Activated CD4-positive, alpha-beta T cell treated with anti-CD3 and anti-CD28 coated beads, Interleukin-2, amount 50 U/mL, for 1 hour (primary cell): ENCODE measurements around the gene PRPS1.
A peak's percentile ranks its signal among the peaks of the same experiment; 100 is the strongest.
"Not testable (repeated sequence)": the region's sequence is repeated elsewhere in the genome, so short reads cannot be mapped to it uniquely, and the experiment has no call there.

Experiments
- DNase-seq: peaks from one replicate; pipeline ENCODE4 v3.0.0-alpha.2; 2020

PRPS1 gene

DNA sequence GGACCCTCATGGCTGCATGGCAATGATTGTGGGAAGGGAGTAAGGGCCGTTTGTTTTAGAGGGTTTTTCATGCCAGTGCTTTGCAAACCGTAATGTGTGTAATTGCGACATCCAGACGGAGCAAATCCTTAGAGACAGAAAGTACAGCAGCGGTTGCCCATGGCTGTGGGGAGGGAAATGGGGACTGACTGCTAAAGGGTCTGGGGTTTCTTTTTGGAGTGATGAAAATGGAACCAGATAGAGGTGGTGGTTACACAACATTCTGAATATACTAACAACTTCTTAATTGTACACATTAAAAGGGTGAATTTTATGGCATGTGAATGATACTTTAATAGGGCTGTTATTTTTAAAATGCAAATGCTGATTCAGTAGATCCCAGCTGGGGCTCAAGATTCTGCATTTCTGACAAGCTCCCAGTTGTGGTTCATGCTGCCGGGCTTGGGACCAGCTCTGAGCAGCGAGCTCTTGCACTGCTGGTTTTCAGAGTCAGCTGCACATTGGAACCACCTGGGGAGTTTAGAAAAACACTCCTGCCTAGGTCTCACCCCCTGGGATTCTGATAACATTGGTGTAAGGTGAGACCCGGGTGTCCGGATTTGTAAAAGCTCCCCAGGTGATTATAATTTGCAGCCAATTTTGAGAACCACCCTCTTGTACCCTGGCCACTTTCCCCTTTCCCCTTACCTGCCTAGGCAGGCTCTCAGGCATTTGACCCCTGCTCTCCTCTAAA lies 47.7 kb downstream of the PRPS1 start:
- DNase-seq = no peak

DNA sequence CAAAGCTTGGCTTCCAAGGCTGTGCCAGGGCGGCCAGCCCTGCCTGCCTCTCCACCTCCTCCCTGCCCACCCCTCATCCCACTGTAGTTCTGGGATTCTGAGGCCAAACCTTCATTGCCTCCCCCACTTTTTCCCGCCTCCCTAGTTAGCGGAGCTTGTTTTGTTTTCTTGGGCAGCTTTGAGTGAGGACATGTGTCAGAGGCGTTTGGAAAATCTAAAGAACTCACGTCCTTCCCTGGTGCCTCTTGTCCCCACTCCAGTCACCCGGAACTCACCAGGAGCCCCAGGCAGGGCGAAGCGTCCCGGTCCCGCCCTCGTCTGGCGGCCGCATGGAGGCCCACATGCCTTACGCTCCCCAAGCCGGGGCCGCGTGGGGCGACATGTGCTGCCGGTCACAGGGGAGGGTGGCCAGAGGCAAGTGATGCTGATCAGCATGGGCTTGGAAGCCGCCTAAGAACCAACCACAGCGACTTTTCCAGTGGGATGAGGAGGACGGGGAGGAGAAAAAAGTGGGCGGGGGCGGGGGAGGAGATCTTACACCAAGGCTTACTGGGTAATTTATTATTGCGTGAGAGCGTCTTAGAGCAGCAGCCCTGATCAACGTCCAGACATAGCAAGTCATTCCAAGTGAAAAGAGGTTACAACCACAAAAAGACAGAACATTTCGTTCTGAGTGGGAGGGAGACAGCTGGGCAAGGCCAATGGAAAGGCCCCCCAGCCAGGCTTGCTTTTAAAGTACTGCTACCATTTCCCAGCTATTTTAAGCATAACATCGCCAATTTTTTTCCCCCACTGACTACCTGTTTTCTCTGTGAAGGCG lies 48.5 kb downstream of the PRPS1 start:
- peak; percentile 40 for DNase-seq

DNA sequence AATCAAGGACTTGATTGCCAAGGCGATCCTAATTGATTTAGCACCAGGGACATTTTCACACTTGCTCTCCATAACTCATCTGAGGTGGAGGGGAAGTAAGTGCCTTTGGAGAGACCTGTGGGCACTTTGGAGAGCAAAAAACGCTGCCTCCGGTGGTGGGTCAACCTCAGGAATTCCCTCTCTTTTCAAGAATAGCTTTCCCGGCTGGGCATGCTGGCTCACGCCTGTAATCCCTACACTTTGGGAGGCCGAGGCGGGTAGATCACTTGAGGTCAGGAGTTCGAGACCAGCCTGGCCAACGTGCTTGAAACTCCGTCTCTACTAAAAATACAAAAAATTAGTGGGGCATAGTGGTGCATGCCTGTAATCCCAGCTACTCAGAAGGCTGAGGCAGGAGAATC lies 49.2 kb downstream of the PRPS1 start:
- DNase-seq = no peak

DNA sequence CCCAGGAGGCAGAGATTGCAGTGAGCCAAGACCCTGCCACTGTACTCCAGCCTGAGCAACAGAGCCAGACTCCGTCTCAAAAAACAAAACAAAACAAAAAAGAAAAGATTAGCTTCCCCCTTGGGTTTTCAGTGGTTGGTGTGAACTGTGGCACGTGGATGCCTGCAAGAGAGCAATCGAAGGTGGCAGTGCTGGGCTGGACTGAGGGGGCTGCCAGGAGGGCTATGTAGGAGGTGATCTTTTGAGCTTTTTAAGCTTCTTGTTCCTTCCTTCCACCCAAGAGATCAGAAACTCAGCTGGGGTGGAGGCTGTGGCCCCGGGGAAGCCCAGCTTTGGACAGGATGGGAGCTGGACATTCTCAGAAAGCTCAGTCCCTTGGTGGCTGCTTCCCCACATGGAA lies 49.6 kb downstream of the PRPS1 start:
- no peak for DNase-seq

DNA sequence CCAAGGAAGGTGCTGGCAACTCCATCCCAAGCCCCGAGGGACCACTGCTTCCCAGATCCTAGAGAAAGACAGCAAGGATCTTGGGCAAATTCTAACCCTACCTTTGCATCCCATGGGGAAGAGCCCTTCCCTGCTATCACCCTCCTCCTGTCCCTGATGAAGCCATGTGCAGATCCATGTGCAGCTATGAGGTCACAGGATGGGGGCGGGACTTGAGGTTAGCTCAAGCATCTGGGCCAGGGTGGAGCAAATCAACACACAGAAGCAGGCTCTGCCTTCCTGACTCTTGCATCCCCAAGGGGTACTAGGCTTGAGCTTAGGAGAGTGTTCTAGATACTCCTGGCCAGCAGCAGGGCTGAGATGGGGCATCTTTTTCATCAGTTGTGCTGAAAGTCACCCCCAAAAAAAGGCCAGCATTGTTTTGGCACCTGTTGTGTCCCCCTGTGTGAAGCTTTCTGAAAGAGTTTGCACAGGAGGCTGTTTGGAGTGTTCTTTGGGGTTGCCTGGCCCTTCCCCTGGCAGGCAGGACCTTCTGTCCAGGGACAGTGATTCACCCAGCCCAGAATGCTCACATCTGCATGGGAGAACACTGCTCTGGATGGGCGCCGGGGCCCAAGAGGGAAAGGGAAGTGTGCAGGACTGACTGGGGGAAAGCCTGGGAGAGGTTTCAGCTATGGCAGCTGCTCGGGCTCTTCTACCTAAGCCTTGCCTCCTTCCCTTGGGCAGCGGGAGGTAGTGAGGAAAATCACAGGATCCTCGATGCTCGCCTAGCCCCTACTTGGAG lies 50.8 kb downstream of the PRPS1 start:
- DNase-seq = peak; percentile 72

DNA sequence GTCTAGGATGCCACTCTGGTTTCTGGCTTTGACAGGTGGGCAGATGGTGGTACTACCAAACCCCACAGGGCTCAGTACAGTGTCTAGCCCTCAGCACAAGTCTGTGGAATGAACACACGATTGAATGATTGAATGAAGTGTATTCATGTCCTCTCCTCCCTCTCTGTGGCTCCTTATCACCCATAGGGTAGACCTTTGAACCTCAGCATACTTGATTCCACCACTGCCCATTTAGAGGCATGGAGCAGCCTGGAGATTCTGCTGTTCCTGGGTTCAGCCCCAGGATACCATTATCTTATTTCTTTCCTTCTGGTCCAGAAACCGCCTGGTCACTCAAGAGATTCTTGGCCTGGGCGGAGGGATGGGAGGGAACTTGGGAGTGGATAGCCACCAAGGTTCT lies 53.9 kb downstream of the PRPS1 start:
- no peak for DNase-seq

DNA sequence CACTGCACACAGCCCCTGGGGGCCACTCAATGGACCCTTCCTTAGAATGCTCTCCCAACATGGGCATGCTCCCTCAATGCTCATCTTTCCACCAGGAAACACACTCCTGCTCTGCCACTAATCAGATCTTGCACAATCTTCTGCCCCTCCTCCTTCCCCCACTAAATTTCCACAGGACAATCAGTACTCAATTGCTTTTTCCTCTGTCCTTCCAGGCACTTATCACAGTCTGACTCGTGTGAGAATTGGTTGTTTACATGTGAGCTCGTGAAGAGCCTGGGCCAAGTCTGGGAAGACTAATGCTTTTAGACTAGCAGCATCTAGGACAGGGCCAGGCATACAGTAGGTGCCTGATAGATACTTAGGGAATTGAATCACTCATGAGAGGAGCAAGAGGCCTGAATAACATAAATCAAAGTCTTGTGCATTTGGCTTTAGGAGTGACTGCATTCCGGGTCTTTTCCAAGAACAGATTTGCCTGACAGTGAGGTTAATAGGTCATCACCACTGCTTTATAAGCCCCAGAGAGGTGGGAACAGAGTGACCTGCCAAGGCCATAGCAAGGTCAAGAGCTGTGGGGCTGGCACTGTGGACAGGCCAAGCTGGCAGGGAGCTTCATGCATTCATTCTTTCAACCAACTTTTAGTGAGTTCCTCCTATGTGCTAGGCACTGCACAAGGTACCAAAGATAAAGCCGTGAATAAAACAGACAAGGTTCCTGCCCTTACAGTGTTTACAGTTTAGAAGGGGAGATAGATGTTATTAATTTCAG lies 55.0 kb downstream of the PRPS1 start:
- no peak for DNase-seq

DNA sequence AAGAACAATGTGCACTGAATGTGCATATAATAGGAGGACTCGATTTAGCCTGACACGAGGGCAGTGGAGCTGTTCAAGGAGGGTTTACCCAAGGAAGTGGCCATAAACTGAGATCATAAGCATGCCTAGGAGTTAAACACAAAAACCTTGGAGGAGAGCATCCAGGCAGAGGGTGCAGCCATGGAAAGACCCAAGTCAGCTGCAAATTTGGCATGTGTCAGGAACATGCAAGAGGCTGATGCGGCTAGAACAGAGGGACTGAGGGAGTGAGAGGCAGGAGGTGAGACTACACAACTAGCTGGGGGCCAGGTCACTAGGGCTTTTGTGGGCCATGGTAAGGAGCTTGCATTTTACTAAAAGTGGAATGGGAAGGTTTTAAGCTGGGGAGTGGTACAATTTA lies 55.6 kb downstream of the PRPS1 start:
- no peak for DNase-seq

DNA sequence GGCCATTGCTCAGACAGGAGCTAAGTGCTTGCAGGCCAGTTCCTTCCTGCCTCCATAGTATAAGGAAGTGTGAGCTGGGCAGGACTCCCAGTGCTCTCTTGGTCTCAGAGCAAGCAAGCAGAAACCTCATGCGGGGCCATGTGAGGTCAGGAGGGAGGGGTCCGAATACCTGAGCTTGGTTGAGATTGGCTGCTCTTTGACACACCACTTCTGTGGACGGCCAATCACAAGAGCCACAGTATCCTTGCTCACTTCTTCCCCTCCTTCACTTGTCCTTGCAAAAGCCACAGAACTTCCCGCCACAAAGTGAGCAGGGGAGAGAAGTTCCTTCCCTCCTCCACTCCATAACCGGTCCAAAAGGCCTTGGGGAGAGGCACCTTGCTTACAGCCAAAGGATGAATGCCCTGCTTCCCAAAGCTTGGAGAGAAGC lies 56.7 kb downstream of the PRPS1 start:
- no peak for DNase-seq

DNA sequence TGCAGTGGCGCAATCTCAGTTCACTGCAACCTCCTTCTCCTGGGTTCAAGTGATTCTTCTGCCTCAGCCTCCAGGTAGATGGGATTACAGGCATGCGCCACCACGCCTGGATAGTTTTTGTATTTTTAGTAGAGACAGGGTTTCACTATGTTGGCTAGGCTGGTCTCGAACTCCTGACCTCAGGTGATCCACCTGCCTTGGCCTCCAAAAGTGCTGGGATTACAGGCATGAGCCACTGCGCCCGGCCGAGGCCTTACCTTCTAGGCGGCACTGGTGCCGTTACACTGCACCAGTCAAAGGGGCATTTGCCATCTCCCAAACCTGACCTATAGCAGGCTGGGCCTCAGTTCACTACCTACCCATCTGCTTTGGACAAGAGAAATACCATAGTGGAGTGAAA lies 57.3 kb downstream of the PRPS1 start:
- DNase-seq = not testable (repeated sequence)

DNA sequence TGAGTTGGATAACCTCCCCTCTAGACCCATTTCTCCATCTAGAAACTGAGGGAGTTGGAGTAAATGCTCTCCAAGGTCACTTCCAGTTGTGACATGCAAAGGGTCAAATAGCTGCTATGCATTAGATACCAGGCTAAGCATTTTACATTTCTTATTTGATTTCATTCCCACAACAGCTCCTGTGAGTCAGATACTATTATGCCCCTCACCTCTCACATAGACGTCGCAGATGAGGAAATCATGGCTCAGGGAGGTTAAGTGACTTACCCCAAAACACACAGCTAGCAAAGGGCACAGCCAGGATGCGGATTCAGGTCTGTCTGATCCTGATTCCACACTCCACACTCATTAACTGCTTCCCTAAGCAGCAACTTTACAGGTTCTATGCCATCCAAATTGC lies 57.7 kb downstream of the PRPS1 start:
- DNase-seq = no peak

DNA sequence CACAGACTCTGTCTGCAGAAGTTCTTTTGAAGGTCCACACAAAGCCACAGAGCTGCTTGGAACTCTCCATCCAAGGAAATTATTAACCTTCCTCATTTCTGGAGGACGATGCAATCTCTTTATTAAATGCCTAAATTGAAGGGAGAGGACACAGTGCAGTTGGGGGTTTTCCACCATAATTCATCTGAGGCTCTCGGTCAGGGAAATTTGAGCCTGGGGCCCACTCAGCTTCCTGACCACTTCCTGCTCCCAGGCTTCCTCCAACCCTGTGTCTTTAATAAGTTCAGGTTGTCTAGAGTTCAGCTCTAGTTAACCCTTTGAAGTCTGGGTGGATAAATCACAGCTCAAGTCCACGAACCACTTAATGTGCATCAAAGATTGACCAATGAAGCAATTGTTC lies 58.5 kb downstream of the PRPS1 start:
- DNase-seq = no peak

DNA sequence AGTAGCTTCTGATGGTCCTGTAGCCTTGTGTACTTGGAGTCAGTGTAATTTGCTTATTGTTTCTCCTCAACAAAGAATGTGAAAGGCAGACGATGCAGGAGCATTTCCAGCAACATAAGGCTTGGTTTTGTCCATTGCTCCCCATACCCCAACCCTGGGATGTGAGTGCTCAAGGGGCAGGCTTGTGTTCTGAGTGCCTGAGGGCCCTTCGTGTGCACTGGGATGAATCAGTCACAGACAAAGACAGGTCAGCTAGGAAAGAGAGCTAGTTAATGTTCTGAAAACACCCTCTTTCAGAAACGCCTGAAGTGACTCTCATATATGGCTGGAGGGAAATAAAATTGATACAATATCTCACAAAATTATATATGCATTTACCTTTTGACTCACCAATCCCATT lies 59.1 kb downstream of the PRPS1 start:
- no peak for DNase-seq

DNA sequence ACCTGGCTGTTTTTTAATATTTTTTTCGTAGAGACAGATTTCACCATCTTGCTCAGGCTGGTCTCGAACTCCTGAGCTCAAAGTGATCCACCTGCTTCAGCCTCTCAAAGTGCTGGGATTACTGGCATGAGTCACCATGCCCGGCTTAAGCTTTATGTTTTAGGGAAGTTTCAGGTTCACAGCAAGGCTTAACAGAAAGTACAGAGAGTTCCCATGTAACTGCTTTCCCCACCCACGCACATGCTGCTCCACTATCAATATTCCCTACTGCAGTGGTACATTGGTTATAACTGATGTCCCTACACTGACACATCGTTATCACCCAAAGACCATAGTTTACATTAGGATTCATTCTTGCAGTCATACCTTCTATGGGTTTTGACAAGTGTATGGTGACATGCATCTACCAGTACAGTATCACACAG lies 62.7 kb downstream of the PRPS1 start:
- DNase-seq = no peak

DNA sequence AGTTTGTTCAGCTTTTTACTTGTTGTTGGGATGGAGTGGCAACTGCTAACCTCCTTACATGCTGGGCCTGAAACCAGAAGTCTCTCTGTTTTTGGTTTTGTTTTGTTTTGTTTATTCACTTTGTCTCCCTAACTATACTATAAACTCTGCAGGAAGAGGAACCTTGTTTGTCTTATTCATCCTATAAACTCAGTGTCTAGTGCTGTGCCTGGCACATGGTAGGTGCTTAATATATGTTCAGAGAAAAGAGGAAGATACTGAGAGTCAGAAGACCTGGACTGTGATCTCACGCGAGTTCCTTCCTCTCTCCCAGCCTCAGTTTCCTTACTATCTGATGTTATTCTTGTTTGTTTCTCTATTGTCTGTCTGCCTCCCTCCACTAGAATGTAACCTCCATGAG lies 71.3 kb downstream of the PRPS1 start:
- DNase-seq = no peak

DNA sequence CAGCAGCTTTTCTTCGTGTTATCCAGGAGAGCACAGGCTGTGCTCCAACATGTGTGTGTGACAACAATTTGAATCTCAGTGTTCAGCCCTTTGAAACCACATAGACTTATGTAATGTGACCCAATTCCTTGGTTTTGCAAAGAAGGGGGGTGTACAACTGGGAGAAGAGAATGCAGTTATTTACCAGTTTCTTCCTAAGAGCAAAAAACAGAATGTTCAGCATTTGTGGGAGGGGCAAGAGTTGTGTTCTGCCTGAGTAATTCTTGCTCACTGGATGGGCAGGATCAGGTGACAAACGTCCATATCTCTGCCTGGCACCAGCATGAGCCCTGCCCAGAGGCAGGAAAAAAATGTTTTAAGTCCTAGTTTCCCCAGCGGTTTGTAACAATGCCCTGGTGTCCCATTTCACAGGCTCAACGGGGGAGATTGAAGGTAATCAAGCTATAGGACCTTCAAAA lies 72.0 kb downstream of the PRPS1 start:
- DNase-seq = no peak
